Epithelial cell of esophagus (primary cell): Measurements from ENCODE around the gene SSTR3.

ENCODE experiments used
- DNase-seq: peaks from one replicate; pipeline ENCODE4 v3.0.0; 2010; ENCODE audit warnings: low read depth
- H3K4me3 ChIP-seq: 2 replicates; pipeline ENCODE4 v1.5.1; 2011; ENCODE audit warnings: mild to moderate bottlenecking, low read length, control low read depth
- CTCF ChIP-seq: IDR thresholded peaks from 2 replicates; pipeline ENCODE4 v1.5.1; 2011; ENCODE audit warnings: low read depth, mild to moderate bottlenecking, low read length, control low read depth, inconsistent platforms; ENCODE audit not compliant: insufficient read depth; ENCODE audit errors: missing control alignments

Gene SSTR3

GRCh38 chr22:37248251-37248650 lies 36.0 kb upstream of the SSTR3 start:
- peak; percentile 45 for DNase-seq

GRCh38 chr22:37245740-37246139 lies 33.5 kb upstream of the SSTR3 start:
- no peak overlapping the region for H3K4me3 ChIP-seq
- no peak for DNase-seq
- TF ChIP-seq CTCF: no peak

More at GRCh38 chr22:37248251-37248650, 36.0 kb upstream of the SSTR3 start:
- H3K4me3 ChIP-seq: no peak overlapping the region
- TF ChIP-seq CTCF: no peak

- no peak overlapping the region for H3K4me3 ChIP-seq
- TF ChIP-seq CTCF: no peak
Observed at GRCh38 chr22:37244922-37245722, 32.8 kb upstream of the SSTR3 start.

GRCh38 chr22:37244114-37244921 lies 32.0 kb upstream of the SSTR3 start, which contains the start of gene RAC2:
Gene RAC2 (minus strand): TSS chr22:37244269. CDS start chr22:37244148, 121 bp downstream.
- peak; percentile 80 for DNase-seq
- no peak for TF ChIP-seq CTCF
- H3K4me3 ChIP-seq: peak within 1 kb of the TSS; percentile 40

More at GRCh38 chr22:37244922-37245722, 32.8 kb upstream of the SSTR3 start:
- no peak for DNase-seq

GRCh38 chr22:37243402-37244113 lies 31.3 kb upstream of the SSTR3 start:
- TF ChIP-seq CTCF: no peak
- no peak for DNase-seq
- H3K4me3 ChIP-seq: peak overlapping the region; percentile 40

- no peak for TF ChIP-seq CTCF
- no peak overlapping the region for H3K4me3 ChIP-seq
- peak; percentile 64 for DNase-seq
Observed at GRCh38 chr22:37242395-37242918, 30.2 kb upstream of the SSTR3 start.
